ENCODE results near the gene PDE6G.

- TF ChIP-seq CTCF (IDR thresholded peaks at IDR 0.05; ENCODE audit: low read depth, low read length): no peak
- TF ChIP-seq EZH2phosphoT487 (IDR thresholded peaks at IDR 0.05; ENCODE audit: low read depth): no peak
Observed at GRCh38 chr17:81694810-81695209, 38.5 kb upstream of the PDE6G start.

Data from OCI-LY3 (cell line).